Pons (tissue), 1 donor: ENCODE results near the gene RGS6.

Experiments used
- DNase-seq: peaks from one replicate; pipeline ENCODE4 v3.0.0-alpha.2; 2016; ENCODE audit warnings: low spot score

The RGS6 gene

DNA sequence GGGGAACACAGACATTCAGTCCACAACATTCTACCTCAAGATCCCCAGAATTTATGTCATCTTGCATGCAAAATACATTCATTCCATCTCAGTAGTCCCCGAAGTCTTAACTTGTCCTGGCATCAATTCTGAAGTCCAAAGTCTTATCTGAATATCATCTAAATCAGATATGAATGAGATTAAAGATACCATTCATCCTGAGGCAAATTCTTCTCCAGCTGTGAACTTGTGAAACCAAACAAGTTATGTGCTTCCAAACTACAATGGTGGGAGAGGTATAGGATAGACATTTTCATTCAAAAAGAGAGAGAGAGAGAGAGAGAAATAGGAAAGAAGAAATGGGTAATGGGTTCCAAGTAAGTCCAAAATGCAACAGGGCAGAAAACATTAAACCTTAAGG is 571.0 kb downstream of the RGS6 start:
- DNase-seq = no peak

DNA sequence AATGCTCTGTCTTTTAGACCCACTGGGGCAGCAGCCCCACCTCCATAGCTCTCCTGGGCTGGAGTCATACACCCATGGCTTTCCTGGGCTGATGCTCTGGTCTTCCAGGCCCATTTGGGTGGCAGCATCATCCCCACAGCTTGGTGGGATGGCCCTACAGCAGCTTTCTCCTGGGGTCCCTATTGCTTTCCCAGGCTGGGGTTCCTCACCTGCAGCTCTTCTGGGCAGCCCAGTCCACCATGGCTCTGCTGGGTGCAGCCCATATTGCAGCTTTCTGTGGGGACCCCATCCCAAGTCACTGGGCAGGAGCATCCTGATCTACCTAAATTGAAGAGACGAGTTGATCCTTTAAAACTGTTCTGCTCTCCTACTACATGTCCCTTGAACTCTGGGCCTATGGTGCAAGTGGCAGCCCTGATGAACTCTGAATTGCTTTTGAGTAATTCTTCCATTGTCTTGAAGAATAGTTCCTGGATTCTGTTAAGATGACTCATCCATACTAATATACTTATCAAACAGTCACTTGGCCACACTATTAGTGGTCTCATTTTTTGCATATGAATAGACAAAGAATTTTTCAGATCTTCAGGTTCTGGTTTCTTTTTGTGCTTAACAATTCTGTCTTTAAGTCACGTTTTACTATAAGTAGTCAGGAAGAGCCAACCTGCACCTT is 571.6 kb downstream of the RGS6 start:
- DNase-seq = no peak

DNA sequence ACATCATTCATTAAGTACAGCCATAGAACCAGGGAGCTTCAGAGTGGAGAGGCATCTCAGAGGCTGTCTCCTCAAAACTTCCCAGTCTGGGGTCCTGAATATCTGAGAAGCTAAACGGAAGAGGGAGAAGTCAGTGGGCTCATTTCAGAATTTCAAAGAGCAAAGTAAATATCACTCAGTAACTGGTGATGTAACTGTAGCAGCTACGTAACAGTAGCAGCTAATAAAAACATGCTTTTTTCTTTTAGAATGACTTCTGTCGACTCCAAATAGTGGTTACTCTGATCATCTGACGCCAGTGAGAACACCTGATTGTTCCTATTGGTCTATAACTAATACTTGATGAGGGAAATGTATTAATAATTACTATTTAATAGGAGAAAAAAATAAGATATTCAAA is 578.3 kb downstream of the RGS6 start:
- no peak for DNase-seq

DNA sequence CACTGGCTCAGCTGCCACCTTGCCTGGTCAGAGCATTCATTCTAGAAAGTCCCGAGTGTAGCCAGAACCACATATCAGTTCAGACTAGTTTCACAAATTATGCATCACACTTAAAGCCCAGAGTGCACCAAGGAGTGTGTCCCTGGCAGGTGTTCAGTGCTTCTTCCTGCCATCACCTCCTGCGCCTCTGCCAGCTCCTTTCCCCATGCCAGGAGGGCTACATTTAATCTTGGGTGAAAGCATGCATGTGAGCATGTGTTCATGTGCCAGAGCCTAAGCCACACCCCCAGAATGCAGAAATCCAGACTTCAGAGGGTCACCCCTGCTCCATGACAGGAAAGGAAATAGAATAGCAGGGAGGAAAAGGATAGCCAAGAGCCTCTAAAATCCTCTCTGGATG is 580.1 kb downstream of the RGS6 start:
- no peak for DNase-seq

DNA sequence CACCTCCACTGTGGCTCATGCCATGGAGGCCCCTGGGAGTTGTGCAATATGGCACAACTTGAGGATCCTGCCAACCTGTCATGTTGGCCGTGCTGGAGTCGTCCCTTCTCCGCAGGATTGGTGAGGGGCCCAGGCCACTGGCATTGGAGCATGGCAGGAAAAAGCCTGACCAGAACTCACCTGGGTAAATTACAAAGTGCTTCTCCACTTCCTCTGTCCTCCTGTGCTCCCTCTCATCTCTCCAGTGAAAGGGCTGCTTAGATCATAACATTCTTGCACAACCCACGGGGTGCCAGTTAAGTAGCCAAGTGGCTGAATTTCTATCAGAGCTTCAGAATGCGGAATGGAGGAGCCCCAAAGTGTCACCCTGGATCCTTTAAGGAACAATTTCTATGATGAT is 580.7 kb downstream of the RGS6 start:
- no peak for DNase-seq

DNA sequence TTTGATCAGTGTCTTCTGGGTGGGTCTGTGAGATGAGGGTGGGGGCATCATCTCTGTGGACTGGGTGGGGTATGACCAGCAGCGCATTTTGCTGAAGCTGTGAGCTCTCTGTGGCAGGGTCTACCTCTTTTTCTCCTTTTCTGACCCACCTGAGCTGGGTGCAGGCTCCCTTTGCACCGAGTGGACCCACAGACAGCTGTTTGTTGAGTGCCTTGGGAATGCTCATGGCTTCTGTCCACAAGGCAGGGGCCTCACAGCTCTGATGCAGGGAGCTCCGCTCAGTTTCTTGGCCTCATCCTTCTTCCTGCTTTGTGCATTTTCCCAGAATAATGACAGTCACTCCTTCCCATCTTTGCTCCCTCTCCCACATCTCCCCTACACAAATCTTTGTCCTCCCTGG is 581.1 kb downstream of the RGS6 start:
- DNase-seq = no peak

DNA sequence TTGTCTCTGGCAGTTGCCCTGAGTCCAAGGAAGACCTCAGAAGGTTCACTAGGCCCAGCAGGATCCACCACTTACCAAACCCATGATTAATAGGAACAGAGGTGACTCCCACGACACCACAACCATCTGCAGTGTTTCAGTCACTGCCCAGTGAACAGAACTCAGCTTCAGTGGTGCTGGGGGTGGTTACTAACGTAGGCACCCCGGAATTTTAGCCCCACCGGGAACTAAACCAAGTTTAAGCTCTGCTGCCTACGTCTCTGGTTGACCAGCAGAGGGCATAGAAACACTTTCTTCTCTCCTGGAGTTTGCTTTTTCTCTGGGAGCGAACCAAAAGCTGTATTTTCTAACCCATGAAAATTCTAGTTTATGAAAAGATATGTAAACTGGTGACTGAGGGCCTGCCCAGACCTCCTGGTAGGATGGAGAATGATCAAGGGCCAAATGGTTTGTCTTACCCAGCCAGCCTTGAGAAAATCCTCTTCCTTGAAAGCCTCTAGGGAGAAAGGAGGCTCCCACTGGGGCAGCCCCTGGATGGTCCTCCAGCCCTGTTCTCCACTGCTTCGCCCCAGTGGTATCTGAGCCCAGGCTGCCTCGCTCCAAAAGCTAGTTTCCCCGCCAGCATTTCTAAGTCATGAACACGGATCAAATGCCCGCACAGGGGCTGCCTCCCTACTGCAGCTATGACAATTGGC is 581.9 kb downstream of the RGS6 start:
- DNase-seq = peak; percentile 48

DNA sequence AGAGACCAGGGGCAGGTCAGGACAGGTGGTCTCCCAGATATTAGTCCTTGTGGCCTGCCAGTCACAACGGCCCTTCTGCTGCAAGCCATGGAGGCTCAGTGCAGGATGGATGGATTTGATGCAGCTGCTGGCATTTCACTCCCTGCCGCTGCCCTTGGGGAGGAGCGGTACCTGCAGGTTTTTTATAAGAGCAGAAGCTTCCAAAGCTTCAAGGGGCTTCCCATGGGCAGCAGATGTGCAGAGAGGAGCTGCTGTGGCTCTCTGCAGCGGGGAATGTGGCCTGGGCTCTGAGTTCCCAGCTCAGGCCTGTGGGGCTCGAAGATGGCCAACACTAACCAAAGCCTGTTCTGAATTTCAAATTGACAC is 582.4 kb downstream of the RGS6 start:
- DNase-seq = no peak

DNA sequence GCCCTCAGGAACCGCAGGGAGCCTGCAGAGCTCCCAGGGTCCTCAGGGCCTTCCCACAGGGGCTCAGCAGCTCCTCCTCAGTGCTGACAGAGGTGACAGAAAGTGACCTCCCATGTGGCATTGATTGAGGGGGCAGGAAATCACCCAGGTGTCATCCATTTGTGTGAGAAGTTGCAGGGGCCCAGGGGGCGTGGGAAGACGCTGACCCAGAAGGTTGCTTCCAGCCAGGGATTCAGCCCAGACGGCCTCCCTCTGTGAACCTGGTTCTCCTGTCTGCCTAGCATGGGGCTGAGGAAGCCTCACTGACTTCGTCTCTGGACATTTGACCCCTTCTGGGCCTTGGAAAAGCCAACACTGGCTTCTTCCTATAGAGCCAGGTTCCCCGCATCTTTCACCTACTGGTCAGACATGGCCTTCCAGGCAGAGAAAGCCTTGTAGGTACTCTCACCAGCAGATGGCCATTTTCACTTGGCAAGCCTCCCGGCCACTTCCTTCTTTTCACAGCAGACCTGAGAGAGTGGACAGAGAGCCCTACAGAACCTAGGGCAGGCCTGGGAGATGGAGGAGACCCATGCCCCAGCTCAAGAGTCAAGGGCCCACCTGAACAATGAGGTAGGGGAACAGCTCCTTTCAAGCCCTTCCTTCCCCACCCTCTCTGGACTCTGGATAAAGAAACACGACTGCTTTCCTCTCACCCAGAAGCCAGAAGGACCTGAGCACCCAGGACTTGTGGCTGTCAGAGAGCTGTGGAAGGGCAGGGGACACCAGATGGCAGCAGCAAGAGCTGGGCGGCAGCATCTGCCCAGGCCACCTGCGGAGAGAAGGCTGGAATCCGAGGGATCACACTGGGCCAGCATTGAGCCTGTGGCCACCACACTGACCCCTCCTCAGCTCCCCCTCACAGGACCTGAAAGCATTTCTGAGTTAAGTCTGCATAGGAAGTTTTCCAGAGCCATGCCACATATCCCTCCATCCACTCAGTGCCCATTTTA is 583.8 kb downstream of the RGS6 start:
- DNase-seq = no peak

DNA sequence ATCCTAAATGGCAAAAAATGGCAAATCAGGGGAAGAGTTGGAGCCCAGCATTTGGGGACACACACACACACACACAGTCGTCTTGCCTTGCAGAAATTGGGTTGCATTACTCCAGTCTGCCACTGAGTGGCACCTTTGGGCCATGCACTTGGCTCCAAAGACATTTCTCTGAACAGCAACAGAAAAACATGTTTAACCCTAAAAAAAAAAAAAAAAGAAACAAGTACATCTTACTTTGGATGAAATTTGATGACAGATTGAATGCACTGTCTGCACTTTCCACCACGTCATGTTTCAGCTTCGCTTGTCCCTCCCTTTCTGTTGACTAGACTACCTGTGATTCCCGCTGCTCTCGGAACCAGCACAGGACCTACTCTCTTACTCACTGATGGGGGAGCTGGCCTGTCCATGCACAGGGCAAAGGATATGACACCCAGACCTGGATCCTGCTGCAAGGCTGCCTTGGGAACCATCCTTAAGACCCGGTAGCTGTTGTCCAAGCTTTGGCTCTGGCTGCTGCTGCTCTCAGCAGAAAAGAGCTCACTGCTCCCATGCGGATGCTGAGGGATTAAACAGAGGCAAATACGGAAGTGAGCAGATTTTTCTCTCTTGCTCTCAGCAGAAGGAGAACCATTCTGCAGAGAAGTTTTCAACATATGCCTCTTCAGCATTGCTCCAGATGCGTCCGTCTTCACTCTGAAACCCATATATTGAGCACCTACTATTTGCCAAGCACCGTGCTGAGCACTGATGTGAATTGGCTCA is 584.9 kb downstream of the RGS6 start:
- DNase-seq = peak; percentile 85

DNA sequence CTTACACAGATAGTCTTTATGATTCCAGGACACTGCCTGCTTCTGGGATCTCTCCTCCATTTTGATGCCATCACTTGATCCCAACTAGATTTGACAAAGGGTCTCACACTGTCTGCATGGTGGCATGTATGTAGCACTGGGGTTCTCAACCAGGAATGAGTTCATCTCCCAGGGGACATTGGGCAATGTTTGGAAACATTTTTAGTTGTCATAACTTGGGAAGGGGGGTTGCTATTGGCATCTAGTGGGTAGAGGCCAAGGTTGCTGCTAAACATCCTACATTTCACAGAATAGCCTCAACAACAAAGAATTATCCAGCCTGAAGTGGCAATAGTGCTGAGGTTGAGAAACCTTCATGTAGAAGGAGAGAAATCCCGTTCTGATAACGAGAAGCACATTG is 585.5 kb downstream of the RGS6 start:
- no peak for DNase-seq

DNA sequence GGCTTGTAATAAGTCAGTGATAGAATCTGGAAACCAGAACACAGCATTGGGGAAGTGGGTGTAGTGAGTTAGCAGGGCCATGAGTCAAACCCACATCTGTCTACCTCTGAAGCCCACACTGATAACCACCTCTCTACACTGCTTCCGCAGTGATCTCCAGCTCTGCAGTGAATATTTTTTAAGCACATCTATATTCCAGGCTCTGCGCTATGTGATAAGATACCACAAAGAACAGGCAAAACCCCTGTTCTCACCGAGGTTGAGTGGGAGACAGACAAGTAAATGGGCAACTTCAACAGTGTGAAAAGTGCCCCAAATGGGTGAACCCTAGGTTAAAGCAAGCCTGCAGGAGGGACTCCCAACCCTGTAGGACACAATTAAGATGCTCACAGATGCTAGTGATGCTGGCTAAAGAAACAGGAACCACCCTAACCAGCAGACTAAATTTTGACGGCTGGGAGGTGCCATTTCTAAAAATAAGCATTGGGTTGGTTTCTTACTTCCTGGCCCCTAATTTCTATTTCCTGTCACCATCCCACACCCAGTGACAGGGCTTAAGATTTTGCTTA is 586.7 kb downstream of the RGS6 start:
- no peak for DNase-seq

DNA sequence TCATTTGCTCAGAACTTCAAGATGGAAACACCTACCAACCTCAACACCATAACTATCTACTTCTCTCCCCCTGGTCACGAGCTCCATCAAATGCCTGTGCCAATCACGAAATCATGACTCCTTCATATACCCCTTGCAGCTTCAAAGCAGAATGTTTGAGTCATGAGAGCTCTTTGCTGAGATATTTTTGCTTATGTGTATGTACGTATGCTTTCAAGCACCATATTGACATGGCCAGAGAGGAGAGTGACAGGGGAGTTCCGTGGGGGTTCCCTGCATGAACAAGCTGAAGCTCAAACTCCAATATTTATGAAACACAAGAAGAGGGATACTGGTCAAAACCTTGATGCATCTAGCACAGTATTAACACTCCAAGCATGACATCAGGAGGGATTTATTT is 587.3 kb downstream of the RGS6 start:
- no peak for DNase-seq

DNA sequence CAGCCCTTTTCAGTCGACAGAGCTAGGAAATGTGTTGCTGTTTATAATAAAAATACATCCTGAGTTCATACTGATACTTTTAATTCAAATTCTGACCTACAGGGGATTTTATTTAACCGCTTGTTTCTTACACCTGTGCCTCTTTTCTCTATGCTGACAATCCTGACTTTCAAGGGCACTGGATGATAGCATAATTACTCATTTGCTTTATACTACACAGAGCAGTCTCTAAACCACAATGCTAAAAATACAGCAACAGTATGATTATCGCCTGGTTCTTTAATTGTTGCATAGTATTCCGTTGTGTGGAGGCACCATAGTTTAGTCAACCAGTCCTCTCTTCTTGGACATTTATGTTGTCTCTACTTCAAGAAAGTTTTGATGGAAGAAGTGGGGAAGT is 588.8 kb downstream of the RGS6 start:
- no peak for DNase-seq

DNA sequence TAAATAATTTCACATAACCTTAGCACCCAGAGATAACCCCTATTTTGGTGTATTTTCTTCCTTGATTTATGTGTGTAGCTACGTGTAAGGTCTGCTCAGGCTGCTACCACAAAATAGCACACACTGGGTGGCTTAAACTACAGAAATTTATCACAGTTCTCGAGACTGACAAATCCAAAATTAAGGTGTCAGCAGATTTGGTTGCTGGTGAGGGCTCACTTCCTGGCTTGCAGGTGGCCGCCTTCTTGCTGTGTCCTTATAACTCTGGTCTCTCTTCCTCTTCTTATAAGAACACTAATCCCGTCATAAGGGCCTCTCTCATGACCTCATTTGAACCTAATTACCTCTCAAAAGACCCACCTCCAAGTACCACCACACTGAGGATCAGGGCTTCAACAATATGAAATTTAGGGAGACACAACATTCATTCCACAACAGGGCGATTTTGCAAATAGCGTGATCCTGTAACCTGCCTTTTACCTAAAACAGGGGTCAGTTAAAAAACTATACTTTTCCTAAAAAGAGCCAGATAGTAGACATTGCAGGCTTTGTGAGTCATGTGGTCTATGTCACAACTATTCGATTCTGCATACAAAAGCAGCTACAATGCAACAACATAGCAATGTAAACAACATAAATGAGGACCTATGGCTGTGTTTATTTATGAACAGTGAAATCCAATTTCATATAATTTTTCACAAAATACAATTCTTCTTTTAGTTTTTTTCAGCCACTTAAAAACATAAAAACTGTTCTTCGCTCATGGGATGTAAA is 589.9 kb downstream of the RGS6 start:
- no peak for DNase-seq

DNA sequence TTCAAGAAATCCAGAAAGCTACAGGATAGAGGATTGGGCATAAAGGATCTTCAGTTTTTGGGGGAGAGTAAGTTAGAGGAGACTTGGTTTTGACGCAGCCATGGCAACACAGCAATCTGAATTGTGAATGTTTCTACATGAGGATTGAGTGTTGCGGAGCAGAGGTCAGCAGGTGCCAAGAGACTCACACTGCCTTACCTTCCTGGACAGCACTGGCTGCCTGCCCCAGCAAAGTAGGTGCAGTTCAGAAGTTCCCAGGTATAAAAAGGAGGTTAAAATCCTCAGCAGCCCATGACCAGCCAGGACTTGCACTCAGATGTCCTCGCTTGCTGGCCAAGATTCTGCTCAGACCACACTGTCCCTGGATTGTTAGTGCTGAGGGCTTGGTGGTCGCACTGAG is 590.6 kb downstream of the RGS6 start:
- DNase-seq = no peak

DNA sequence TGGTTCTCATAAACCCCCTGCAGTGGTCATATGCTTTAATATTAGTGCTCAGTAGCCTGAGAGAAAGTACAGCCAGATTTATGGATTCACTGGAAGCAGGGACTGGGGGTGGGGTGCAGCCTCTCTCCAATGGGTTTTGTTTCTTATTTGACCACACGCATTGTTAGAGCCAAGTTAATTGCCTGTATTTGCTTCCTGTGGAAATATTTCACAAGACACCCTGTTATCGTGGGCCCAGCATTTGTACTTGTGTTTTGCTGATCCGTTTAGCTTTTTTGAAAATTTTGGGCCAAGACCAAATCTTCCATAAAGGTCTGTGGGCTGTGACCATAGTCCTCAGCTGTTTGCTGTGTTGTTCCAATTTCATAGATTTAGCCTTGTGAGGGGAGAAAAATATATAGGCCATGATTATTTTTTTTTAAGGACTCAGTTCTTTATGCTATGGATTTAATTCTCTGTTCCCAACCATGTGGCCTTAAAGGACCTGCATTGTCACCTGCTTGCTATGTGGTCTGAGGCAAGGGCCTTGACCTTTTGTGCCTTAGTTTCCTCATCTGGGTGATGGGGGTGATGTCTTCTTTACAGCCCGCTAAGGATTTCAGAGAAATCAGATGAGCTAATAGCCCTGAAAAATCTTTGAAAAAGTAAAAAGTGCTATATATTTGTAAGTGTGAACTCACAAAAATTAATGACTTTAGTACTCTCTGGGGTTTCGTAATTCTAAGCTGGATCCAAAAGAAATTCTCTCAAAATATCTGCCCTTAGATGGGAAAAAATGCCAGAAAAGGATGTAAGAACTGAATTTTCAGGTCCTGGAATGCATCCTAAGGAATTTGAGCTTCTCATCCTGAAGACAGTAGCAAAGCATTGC is 591.4 kb downstream of the RGS6 start:
- no peak for DNase-seq

DNA sequence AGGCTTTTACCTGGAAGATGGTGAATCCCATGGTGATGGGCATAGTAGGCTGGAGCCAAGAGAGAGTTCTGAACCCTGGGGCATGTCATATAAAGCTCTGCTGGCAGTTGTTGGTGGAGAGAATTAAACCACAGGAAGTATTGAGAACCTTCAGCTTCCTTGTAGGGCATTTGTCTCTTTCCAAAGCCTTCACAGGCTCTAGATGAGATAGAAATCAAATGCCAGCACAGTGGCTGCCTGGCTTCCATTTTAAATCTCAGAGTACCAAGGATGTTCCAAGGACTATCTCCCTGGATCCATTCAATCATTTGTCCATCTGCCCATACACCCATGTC is 592.0 kb downstream of the RGS6 start:
- DNase-seq = no peak

DNA sequence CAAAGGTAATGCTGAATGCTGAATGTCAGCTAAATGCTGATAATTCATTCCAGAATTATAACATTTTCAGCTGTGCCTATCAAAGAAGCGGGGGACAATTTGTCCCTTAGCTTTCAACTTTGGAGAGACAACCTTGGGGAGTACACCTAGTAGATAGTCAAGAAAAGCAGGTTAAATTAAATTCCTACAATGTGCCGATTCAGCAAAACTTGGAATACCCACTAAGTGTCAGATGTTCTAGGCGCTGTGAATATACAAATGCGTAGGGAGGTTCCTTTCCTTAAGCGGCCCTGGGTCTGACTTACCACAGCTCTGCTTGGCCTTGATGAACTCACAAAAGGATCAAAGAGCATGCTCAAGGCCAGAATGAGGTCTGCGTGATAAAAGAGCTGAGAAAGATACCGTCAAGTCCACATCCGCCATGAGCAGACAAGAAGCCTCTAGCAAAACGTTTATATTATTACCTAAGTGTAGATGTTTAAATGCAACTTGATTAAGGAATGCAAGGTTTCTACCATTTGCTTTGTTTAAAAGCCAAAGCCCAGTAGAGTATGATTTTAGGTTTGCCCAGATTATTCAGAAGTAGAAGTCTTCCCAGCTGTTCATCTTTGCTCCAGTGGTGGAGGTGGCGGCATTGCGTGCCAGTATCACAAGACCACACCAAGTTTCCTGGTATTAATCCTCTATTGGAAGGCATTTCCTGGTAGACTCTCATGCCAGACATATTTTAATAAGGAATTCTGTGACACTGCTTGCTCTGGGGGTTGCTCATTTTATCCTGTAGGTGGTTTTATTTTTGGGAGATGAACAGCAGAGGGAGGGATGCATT is 593.1 kb downstream of the RGS6 start:
- DNase-seq = no peak
